ENCODE data around the gene PAM.

The PAM gene

GRCh38 chr5:102807878-102808502, 52.9 kb downstream of the PAM start:
- no peak for TF ChIP-seq CTCF (IDR thresholded peaks at IDR 0.05; ENCODE audit: low read depth, low read length)
- no peak overlapping the region for H3K4me3 ChIP-seq (ENCODE audit: low read depth, low read length)

GRCh38 chr5:102809033-102809432, 53.9 kb downstream of the PAM start:
- no peak for TF ChIP-seq CTCF (IDR thresholded peaks at IDR 0.05; ENCODE audit: low read depth, low read length)
- no peak overlapping the region for H3K4me3 ChIP-seq (ENCODE audit: low read depth, low read length)
- peaks cover 2% of the 10 kb centered on the region for H3K27me3 ChIP-seq (ENCODE audit: insufficient read depth, low read depth, severe bottlenecking)
- no peak overlapping the region for H3K27ac ChIP-seq
- H3K9me3 ChIP-seq (ENCODE audit: severe bottlenecking): no peaks in the 10 kb centered on the region
- no peaks in the 10 kb centered on the region for H3K36me3 ChIP-seq
- no peak for DNase-seq

More at GRCh38 chr5:102807878-102808502, 52.9 kb downstream of the PAM start:
- DNase-seq: no peak
- Histone ChIP-seq H3K36me3 (no peaks in the 10 kb centered on the region), H3K27ac (no peak overlapping the region), H3K9me3 (ENCODE audit: severe bottlenecking) (no peaks in the 10 kb centered on the region), H3K27me3 (ENCODE audit: insufficient read depth, low read depth, severe bottlenecking) (peaks cover 2% of the 10 kb centered on the region)

- no peaks in the 10 kb centered on the region for H3K36me3 ChIP-seq
- no peak for TF ChIP-seq CTCF (IDR thresholded peaks at IDR 0.05; ENCODE audit: low read depth, low read length)
- H3K4me3 ChIP-seq (ENCODE audit: low read depth, low read length): no peak overlapping the region
- no peaks in the 10 kb centered on the region for H3K27me3 ChIP-seq (ENCODE audit: insufficient read depth, low read depth, severe bottlenecking)
- H3K9me3 ChIP-seq (ENCODE audit: severe bottlenecking): no peaks in the 10 kb centered on the region
- DNase-seq: no peak
- no peak overlapping the region for H3K27ac ChIP-seq
These were observed 56.9 kb downstream of the PAM start for GRCh38 chr5:102811972-102812371.

DNA sequence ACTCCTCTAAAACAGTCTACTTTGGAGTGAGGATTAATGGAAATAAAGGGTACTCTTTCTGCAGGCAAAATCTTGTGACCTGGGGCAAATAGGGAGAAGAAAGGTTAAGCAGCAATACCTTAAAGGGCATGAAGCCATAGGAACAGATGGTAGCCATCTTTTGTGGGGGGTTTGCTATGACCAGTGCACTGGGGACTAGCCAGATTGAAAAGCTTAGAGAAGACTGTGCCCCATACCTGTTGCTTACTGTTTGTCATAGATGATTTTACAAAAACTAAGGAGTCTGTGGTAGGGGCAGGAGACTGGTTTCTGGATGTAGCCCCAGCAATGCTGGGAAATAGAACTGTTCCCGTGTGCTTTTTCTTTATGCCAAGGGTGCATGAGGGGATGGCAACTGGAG, 58.6 kb downstream of the PAM start:
- TF ChIP-seq CTCF (IDR thresholded peaks at IDR 0.05; ENCODE audit: low read depth, low read length): no peak
- no peak overlapping the region for H3K4me3 ChIP-seq (ENCODE audit: low read depth, low read length)
- no peaks in the 10 kb centered on the region for H3K9me3 ChIP-seq (ENCODE audit: severe bottlenecking)
- no peak for DNase-seq
- H3K27me3 ChIP-seq (ENCODE audit: insufficient read depth, low read depth, severe bottlenecking): no peaks in the 10 kb centered on the region
- H3K27ac ChIP-seq: no peak overlapping the region
- H3K36me3 ChIP-seq: no peaks in the 10 kb centered on the region

- no peak for TF ChIP-seq CTCF (IDR thresholded peaks at IDR 0.05; ENCODE audit: low read depth, low read length)
- Histone ChIP-seq H3K9me3 (ENCODE audit: severe bottlenecking) (no peaks in the 10 kb centered on the region), H3K27me3 (ENCODE audit: insufficient read depth, low read depth, severe bottlenecking) (no peaks in the 10 kb centered on the region), H3K27ac (no peak overlapping the region), H3K4me3 (ENCODE audit: low read depth, low read length) (no peak overlapping the region), H3K36me3 (no peaks in the 10 kb centered on the region)
- DNase-seq: no peak
These were observed 60.0 kb downstream of the PAM start for GRCh38 chr5:102815084-102815483.

Data from WERI-Rb-1 (cell line).